GM10266 (cell line): ENCODE data around the gene CGB3.

Source experiments
- DNase-seq: peaks from one replicate; pipeline ENCODE4 v3.0.0; 2012; ENCODE audit errors: extremely low spot score
- CTCF ChIP-seq: IDR thresholded peaks from 2 replicates; pipeline ENCODE4 v1.5.1; 2012; ENCODE audit warnings: mild to moderate bottlenecking, low read depth; ENCODE audit not compliant: control insufficient read depth, insufficient read depth; ENCODE audit errors: missing control alignments

CGB3 gene

GRCh38 chr19:49009828-49010227 lies 14.3 kb downstream of the CGB3 start:
- DNase-seq, result peak; percentile 13
- no peak for TF ChIP-seq CTCF

- DNase-seq, result no peak
- no peak for TF ChIP-seq CTCF
Observed at GRCh38 chr19:49006905-49007304, 17.2 kb downstream of the CGB3 start.

GRCh38 chr19:49004964-49005614 lies 19.0 kb downstream of the CGB3 start:
- no peak for DNase-seq

GRCh38 chr19:49004133-49004532 lies 20.0 kb downstream of the CGB3 start:
- DNase-seq, result no peak
- TF ChIP-seq CTCF, result no peak

More at GRCh38 chr19:49004964-49005614, 19.0 kb downstream of the CGB3 start:
- no peak for TF ChIP-seq CTCF

GRCh38 chr19:48999481-49000325 lies 24.4 kb downstream of the CGB3 start:
- peak; percentile 59 for TF ChIP-seq CTCF
- DNase-seq, result no peak

GRCh38 chr19:48997972-48998371 lies 26.2 kb downstream of the CGB3 start:
- DNase-seq, result no peak
- peak; percentile 61 for TF ChIP-seq CTCF

- no peak for TF ChIP-seq CTCF
- no peak for DNase-seq
Observed at GRCh38 chr19:48994035-48994386, 30.1 kb downstream of the CGB3 start.
